Measurements from ENCODE around the gene TCFL5. TPM values are rescaled to one million over a fixed set of nuclear protein-coding genes. Genes with fewer than 3 reads are reported as not detected.

TCFL5 gene
- total RNA-seq, 1 experiment from 2014 or later, result 15.1 TPM

DNA sequence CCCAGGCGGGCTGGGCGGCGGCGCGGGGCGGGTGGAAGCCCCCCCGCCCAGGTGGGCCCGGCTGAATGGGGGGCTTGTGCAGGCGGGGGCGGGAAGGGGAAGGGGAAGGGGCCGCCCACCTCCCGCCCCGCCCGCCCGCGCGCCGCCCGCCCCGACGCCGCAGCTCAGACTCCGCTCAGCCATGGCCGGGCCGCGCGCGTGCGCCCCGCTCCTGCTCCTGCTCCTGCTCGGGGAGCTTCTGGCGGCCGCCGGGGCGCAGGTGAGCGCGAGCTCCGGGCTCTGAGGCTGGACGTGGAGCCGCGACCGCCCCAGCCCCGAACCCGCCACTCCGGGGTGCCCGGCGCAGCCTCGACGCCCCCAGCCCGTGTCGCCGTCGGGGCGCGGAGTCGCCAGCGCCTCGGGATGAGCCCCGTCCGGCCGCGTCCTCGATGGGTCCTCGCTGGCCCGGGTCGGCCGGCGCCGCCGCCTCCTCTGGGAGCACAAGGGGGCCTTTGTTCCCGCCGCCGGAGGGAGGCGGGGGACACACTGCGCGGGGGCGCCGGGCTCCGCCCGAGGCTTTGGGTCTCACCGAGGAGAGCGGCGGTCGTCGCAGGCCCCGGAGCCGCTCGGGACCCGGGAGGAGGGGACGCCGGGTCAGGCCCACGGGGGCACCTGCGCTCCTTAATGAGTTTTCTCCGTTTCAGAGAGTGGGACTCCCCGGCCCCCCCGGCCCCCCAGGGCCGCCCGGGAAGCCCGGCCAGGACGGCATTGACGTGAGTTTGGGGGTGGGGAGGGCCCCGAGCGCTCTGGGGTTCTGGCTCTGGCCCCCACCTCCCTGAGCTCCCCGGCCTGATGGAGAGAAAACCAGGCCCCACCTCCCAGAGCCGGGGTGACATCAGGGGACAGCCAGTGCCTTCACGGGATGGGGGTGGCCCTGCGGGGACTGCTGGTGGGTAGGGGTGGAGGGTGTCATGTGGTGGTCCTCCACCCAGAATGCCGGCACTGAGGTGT lies 44.4 kb downstream of the TCFL5 start, which contains the start of gene COL9A3:
TSS of gene COL9A3 (plus strand) at position 167 of the 990 bp plus-strand sequence. CDS start at position 182, 15 bp downstream.
- Histone ChIP-seq H3K4me1 (peaks cover 23% of the 10 kb centered on the region), H3K4me3 (ENCODE audit: low read depth, low read length) (peak within 1 kb of the TSS; percentile 39), H3K36me3 (ENCODE audit: control insufficient read depth, insufficient read depth, low read length) (peaks cover 1% of the 10 kb centered on the region; the same call in 1 of the 2 replicates), H3K9me3 (no peaks in the 10 kb centered on the region), H3K27me3 (replicated peaks; ENCODE audit: control insufficient read depth, insufficient read depth, low read length) (no peaks in the 10 kb centered on the region)
- Mint-ChIP-seq H3K27ac (ENCODE audit: unreplicated experiment) (peak within 1 kb of the TSS; percentile 33), H3K4me3 (ENCODE audit: unreplicated experiment) (peak within 1 kb of the TSS; percentile 52), H3K9me3 (ENCODE audit: unreplicated experiment) (no peaks in the 10 kb centered on the region), H3K27me3 (ENCODE audit: insufficient read depth, unreplicated experiment) (no peaks in the 10 kb centered on the region), H3K36me3 (ENCODE audit: insufficient read depth, unreplicated experiment) (peaks cover 23% of the 10 kb centered on the region), H3K4me1 (ENCODE audit: low read depth, unreplicated experiment) (peaks cover 11% of the 10 kb centered on the region)
- intact Hi-C loops (cut with micrococcal nuclease; ENCODE audit: unreplicated experiment), result no loop called here
- DNase-seq, result peak in 1 of 2 experiments; percentile 64
- BruUV-seq (replicated peaks), result no TSS peak
- TF ChIP-seq, protein P1, sequence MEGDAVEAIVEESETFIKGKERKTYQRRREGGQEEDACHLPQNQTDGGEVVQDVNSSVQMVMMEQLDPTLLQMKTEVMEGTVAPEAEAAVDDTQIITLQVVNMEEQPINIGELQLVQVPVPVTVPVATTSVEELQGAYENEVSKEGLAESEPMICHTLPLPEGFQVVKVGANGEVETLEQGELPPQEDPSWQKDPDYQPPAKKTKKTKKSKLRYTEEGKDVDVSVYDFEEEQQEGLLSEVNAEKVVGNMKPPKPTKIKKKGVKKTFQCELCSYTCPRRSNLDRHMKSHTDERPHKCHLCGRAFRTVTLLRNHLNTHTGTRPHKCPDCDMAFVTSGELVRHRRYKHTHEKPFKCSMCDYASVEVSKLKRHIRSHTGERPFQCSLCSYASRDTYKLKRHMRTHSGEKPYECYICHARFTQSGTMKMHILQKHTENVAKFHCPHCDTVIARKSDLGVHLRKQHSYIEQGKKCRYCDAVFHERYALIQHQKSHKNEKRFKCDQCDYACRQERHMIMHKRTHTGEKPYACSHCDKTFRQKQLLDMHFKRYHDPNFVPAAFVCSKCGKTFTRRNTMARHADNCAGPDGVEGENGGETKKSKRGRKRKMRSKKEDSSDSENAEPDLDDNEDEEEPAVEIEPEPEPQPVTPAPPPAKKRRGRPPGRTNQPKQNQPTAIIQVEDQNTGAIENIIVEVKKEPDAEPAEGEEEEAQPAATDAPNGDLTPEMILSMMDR (IDR thresholded peaks at IDR 0.05; ENCODE audit: insufficient read depth in 1 of 2, low read depth in 1 of 2, low read length in 1 of 2, severe bottlenecking in 1 of 2, unreplicated experiment in 1 of 2), result no peak
- POLR2A ChIA-PET, result interaction anchor here (0.6 to 1.1 kb wide), 4 partner anchors 11 to 226 kb away, joined by 3 to 4 read pairs (median 4); partner anchors contain the start of genes MRGBP and TCFL5
- CTCF ChIA-PET, result interaction anchor here (0.6 to 1.7 kb wide), 2 partner anchors 9 to 23 kb away, joined by 4 to 8 read pairs; no protein-coding TSS in a partner anchor

DNA sequence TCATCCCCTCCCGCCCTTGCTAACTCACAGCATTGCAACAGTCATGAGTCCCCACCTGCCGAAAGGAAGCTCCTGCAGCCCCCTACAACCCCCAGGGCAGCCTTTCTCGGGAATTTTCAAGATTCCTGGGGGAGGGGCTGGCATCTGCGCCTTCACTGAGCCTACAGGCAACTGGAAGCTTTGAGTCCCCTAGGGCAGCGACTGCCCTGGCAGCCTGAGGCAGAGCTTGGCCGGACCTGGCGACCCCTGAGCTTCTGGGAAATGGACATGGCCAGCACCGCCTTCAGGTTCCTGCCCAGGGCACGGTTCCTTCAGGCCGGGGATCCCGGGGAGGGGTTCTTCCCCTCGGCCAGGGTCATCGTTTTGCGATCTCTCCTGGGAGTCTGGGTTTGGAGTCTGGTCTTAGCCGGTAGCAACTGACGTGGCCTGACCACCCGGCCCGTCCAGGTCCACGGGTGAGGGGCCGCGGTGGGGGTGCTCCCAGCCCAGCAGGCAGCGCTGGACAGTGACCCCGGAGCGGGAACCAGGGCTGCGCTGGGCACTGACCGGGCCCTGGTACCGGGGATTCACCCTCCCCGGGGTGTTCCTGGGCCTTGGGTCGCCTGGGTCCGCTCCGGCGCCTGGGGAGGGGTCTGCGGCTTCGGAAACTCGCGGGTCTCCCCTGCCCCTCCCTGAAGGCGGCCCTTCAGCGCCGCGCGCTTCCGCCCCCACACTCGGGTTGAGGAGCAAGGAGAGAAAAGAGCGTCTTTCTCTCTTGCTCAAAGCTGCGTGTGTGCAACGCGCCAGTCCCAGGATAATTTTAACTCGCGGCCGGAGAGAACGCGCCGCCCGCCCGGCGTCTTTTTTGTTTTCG lies 45.4 kb downstream of the TCFL5 start:
- TF ChIP-seq, protein P1 (IDR thresholded peaks at IDR 0.05; ENCODE audit: insufficient read depth in 1 of 2, low read depth in 1 of 2, low read length in 1 of 2, severe bottlenecking in 1 of 2, unreplicated experiment in 1 of 2), result no peak
- Mint-ChIP-seq H3K4me1 (ENCODE audit: low read depth, unreplicated experiment) (peaks cover 11% of the 10 kb centered on the region), H3K27ac (ENCODE audit: unreplicated experiment) (peak overlapping the region; percentile 33), H3K9me3 (ENCODE audit: unreplicated experiment) (no peaks in the 10 kb centered on the region), H3K4me3 (ENCODE audit: unreplicated experiment) (peak overlapping the region; percentile 52), H3K27me3 (ENCODE audit: insufficient read depth, unreplicated experiment) (no peaks in the 10 kb centered on the region), H3K36me3 (ENCODE audit: insufficient read depth, unreplicated experiment) (peaks cover 30% of the 10 kb centered on the region)
- intact Hi-C loops (cut with micrococcal nuclease; ENCODE audit: unreplicated experiment), result no loop called here
- no peaks in the 10 kb centered on the region for H3K9me3 ChIP-seq
- CTCF ChIA-PET, result interaction anchor here (1.0 to 1.7 kb wide), 2 partner anchors 8 to 22 kb away, joined by 6 to 8 read pairs; no protein-coding TSS in a partner anchor
- no TSS peak for BruUV-seq (replicated peaks)
- H3K4me1 ChIP-seq, result peaks cover 23% of the 10 kb centered on the region
- no peaks in the 10 kb centered on the region for H3K27me3 ChIP-seq (replicated peaks; ENCODE audit: control insufficient read depth, insufficient read depth, low read length)
- peak overlapping the region; percentile 39 for H3K4me3 ChIP-seq (ENCODE audit: low read depth, low read length)
- DNase-seq, result no peak
- H3K36me3 ChIP-seq (ENCODE audit: control insufficient read depth, insufficient read depth, low read length), result peaks cover 1% of the 10 kb centered on the region; the same call in 1 of the 2 replicates
- POLR2A ChIA-PET, result interaction anchor here (0.6 to 1.1 kb wide), 5 partner anchors 10 to 385 kb away, joined by 3 to 4 read pairs (median 3); partner anchors contain the start of genes MRGBP and TCFL5

Data from Caco-2 (cell line).